Peyer's patch (tissue), 4 donors: ENCODE measurements around the gene ACTL6A. TPM values are rescaled to one million over a fixed set of nuclear protein-coding genes. Genes with fewer than 3 reads are reported as not detected.

Experiments used
- DNase-seq, 3 donors: peaks; one replicate each; pipeline ENCODE4 v3.0.0-alpha.2; 2017 to 2019
- H3K27ac ChIP-seq, 4 donors: fragments of 200-600 bp; sonication (generic); one replicate each; pipeline ENCODE4 v1.5.1; 2016 to 2019
- H3K27me3 ChIP-seq, 2 donors: fragments of 200-600 bp; sonication (generic); one replicate each; pipeline ENCODE4 v1.5.1; 2019
- H3K36me3 ChIP-seq, 3 donors: fragments of 200-600 bp; sonication (generic); one replicate each; pipeline ENCODE4 v1.5.1; 2016 to 2019
- H3K4me1 ChIP-seq, 4 donors: fragments of 200-600 bp; sonication (generic); one replicate each; pipeline ENCODE4 v1.5.1; 2016 to 2019
- H3K4me3 ChIP-seq, 4 donors: fragments of 200-600 bp; sonication (generic); 1 replicate in 3 of 4; 2 replicates in 1 of 4; pipeline ENCODE4 v1.5.1; 2016 to 2019; ENCODE audit warnings: mild to moderate bottlenecking in 1 of 4
- H3K9me3 ChIP-seq, 4 donors: fragments of 200-600 bp; sonication (generic); one replicate each; pipeline ENCODE4 v1.5.1; 2016 to 2019; ENCODE audit warnings: mild to moderate bottlenecking in 1 of 4
- CTCF ChIP-seq, 6 experiments: fragments of 450-650 bp in 4 of 6; fragments of 200-600 bp in 2 of 6; sonication (generic) in 1 of 6; IDR thresholded peaks; one replicate each; pipeline ENCODE4 v1.5.1; 2017 to 2019; ENCODE audit warnings: antibody characterized with exemption in 6 of 6, mild to moderate bottlenecking in 3 of 6, moderate library complexity in 1 of 6
- POLR2A ChIP-seq, 2 donors: fragments of 450-650 bp; IDR thresholded peaks; one replicate each; pipeline ENCODE4 v1.5.1; 2017; ENCODE audit warnings: antibody characterized with exemption in 2 of 2, mild to moderate bottlenecking in 2 of 2, moderate library complexity in 2 of 2
- small RNA-seq, 2 donors: library from RNA; depleted of rRNA; stranded (forward); fragments of <200 nt; gene quantifications; one replicate each; pipeline ENCODE3, GENCODE V24; 2016
- total RNA-seq, 4 donors: library from RNA; depleted of rRNA; stranded (reverse); fragments of >200 nt; gene quantifications; one replicate each; pipeline ENCODE4 v1.1.0, GENCODE V29; 2016

Gene ACTL6A
- total RNA-seq, 4 donors from 2014 or later, result 35.7 to 59.4 (median 36.5) TPM

- Histone ChIP-seq H3K4me3 (no peak overlapping the region), H3K4me1 (no peaks in the 10 kb centered on the region), H3K27ac (no peak overlapping the region), H3K36me3 (peaks cover 0 to 55% (median 0%) of the 10 kb centered on the region in 3 donors), H3K9me3 (no peaks in the 10 kb centered on the region), H3K27me3 (no peaks in the 10 kb centered on the region)
- TF ChIP-seq POLR2A (IDR thresholded peaks at IDR 0.05) (no peak), CTCF (IDR thresholded peaks at IDR 0.05) (no peak)
- DNase-seq, result no peak
These were observed 61.7 kb downstream of the ACTL6A start for GRCh38 chr3:179624451-179624850.

GRCh38 chr3:179630753-179631451, 68.2 kb downstream of the ACTL6A start:
- no peaks in the 10 kb centered on the region for H3K27me3 ChIP-seq
- no peaks in the 10 kb centered on the region for H3K4me1 ChIP-seq
- no peak for DNase-seq
- no peak overlapping the region for H3K27ac ChIP-seq
- H3K36me3 ChIP-seq, result no peaks in the 10 kb centered on the region
- no peak overlapping the region for H3K4me3 ChIP-seq
- no peak for TF ChIP-seq CTCF (IDR thresholded peaks at IDR 0.05)
- no peaks in the 10 kb centered on the region for H3K9me3 ChIP-seq

Small RNA genes within 50 kb of the gene (small RNA-seq; reads per million reads assigned to genes)
- 0 reads per million in 2 donors for gene AC090425.1
- gene RF01210, result 0 reads per million in 2 donors

Other genes starting within 250 kb of the ACTL6A start
- 10 to 100 TPM; 24.0 to 51.2 (median 29.8) TPM for gene ZNF639, start 239.9 kb upstream of the ACTL6A start, total RNA-seq
- gene MFN1, start 215.2 kb upstream of the ACTL6A start, total RNA-seq, result 100 to 1,000 TPM in 1 of 4 donors, 10 to 100 TPM in 3; 34.0 to 124 (median 45.3) TPM
- gene GNB4, start 111.5 kb upstream of the ACTL6A start, total RNA-seq, result 10 to 100 TPM in 1 of 4 donors, 1 to 10 TPM in 3; 4.6 to 29.7 (median 4.8) TPM
- 10 to 100 TPM; 11.0 to 20.6 (median 14.6) TPM for gene MRPL47, start 41.7 kb downstream of the ACTL6A start, total RNA-seq
- 100 to 1,000 TPM in 1 of 4 donors, 10 to 100 TPM in 3; 75.5 to 155 (median 88.7) TPM for gene NDUFB5, start 41.9 kb downstream of the ACTL6A start, total RNA-seq
- gene USP13, start 90.1 kb downstream of the ACTL6A start, total RNA-seq, result 10 to 100 TPM in 1 of 4 donors, 1 to 10 TPM in 3; 1.6 to 12.4 (median 5.7) TPM